ENCODE data around the gene DNAH5. TPM values are rescaled to one million over a fixed set of nuclear protein-coding genes. Genes with fewer than 3 reads are reported as not detected.

DNAH5 gene
- total and polyA plus RNA-seq, 2 donors (not counting 1 experiment from before 2014, with no cell fraction given): not detected

- TF ChIP-seq EZH2 (IDR thresholded peaks at IDR 0.05; ENCODE audit: borderline replicate concordance, insufficient read depth, low read depth, low read length, poor library complexity, severe bottlenecking) (no peak), CTCF (IDR thresholded peaks at IDR 0.05) (no peak)
- Histone ChIP-seq H3K4me1 (ENCODE audit: control insufficient read depth in 2 of 2, insufficient read depth in 2 of 2, low read length in 2 of 2) (no peaks in the 10 kb centered on the region), H3K79me2 (ENCODE audit: control insufficient read depth, insufficient read depth, low read length) (no peaks in the 10 kb centered on the region), H3K4me2 (replicated peaks; ENCODE audit: low read depth, low read length, poor library complexity, severe bottlenecking) (no peak overlapping the region), H3K27me3 (replicated peaks in 1 of 4; ENCODE audit: control extremely low read depth in 1 of 4, control insufficient read depth in 3 of 4, insufficient read depth in 4 of 4, low read length in 3 of 4) (no peaks in the 10 kb centered on the region), H3K9me3 (ENCODE audit: control extremely low read depth in 1 of 3, control insufficient read depth in 2 of 3, insufficient read depth in 1 of 3, low read length in 2 of 3) (peaks cover 0 to 12% (median 2%) of the 10 kb centered on the region in 3 donors), H4K20me1 (ENCODE audit: control insufficient read depth, insufficient read depth, low read length, poor library complexity, severe bottlenecking) (no peaks in the 10 kb centered on the region), H3K36me3 (replicated peaks in 1 of 2; ENCODE audit: control extremely low read depth in 1 of 2, control insufficient read depth in 1 of 2, extremely low read depth in 1 of 2, insufficient read depth in 2 of 2, low read length in 1 of 2) (no peaks in the 10 kb centered on the region), H3K27ac (ENCODE audit: low read length in 2 of 2) (no peak overlapping the region), H2AFZ (ENCODE audit: insufficient read depth, low read depth, low read length, poor library complexity, severe bottlenecking) (no peak overlapping the region), H3K9ac (ENCODE audit: low read length) (no peak overlapping the region), H3K4me3 (ENCODE audit: control extremely low read depth in 1 of 5, extremely low read depth in 1 of 5, insufficient read depth in 1 of 5, low read depth in 2 of 5, low read length in 4 of 5) (no peak overlapping the region)
- DNase-seq: no peak
- no peak for ATAC-seq (ENCODE audit: low read depth)
- Mint-ChIP-seq H3K9me3 (ENCODE audit: insufficient read depth) (peaks cover 2% of the 10 kb centered on the region), H3K27me3 (no peaks in the 10 kb centered on the region), H3K27ac (no peak overlapping the region), H3K4me1 (no peaks in the 10 kb centered on the region), H3K4me3 (no peak overlapping the region)
- POLR2A ChIA-PET: no interaction called here
- CTCF ChIA-PET: no interaction called here
- intact Hi-C loops (cut with micrococcal nuclease): no loop called here
Measured at GRCh38 chr5:13692172-13692571, 252.3 kb downstream of the DNAH5 start.

GRCh38 chr5:13676531-13676930, 268.0 kb downstream of the DNAH5 start:
- Histone ChIP-seq H3K4me3 (ENCODE audit: control extremely low read depth in 1 of 5, extremely low read depth in 1 of 5, insufficient read depth in 1 of 5, low read depth in 2 of 5, low read length in 4 of 5) (no peak overlapping the region), H3K9me3 (ENCODE audit: control extremely low read depth in 1 of 3, control insufficient read depth in 2 of 3, insufficient read depth in 1 of 3, low read length in 2 of 3) (peaks cover 0 to 4% (median 0%) of the 10 kb centered on the region in 3 donors), H4K20me1 (ENCODE audit: control insufficient read depth, insufficient read depth, low read length, poor library complexity, severe bottlenecking) (no peaks in the 10 kb centered on the region), H3K27me3 (replicated peaks in 1 of 4; ENCODE audit: control extremely low read depth in 1 of 4, control insufficient read depth in 3 of 4, insufficient read depth in 4 of 4, low read length in 3 of 4) (no peaks in the 10 kb centered on the region), H3K4me1 (ENCODE audit: control insufficient read depth in 2 of 2, insufficient read depth in 2 of 2, low read length in 2 of 2) (no peaks in the 10 kb centered on the region), H3K27ac (ENCODE audit: low read length in 2 of 2) (no peak overlapping the region), H2AFZ (ENCODE audit: insufficient read depth, low read depth, low read length, poor library complexity, severe bottlenecking) (no peak overlapping the region), H3K4me2 (replicated peaks; ENCODE audit: low read depth, low read length, poor library complexity, severe bottlenecking) (no peak overlapping the region), H3K9ac (ENCODE audit: low read length) (no peak overlapping the region), H3K36me3 (replicated peaks in 1 of 2; ENCODE audit: control extremely low read depth in 1 of 2, control insufficient read depth in 1 of 2, extremely low read depth in 1 of 2, insufficient read depth in 2 of 2, low read length in 1 of 2) (no peaks in the 10 kb centered on the region), H3K79me2 (ENCODE audit: control insufficient read depth, insufficient read depth, low read length) (no peaks in the 10 kb centered on the region)
- CTCF ChIA-PET: no interaction called here
- H3K4me1 Mint-ChIP-seq: no peaks in the 10 kb centered on the region
- ATAC-seq (ENCODE audit: low read depth) (no peak), DNase-seq (no peak)
- POLR2A ChIA-PET: no interaction called here
- H3K4me3 Mint-ChIP-seq: no peak overlapping the region
- intact Hi-C loops (cut with micrococcal nuclease): no loop called here
- WGBS (ENCODE audit: insufficient coverage): no CpG with 5 or more reads among the region's 4 CpGs
- no peak for TF ChIP-seq EZH2 (IDR thresholded peaks at IDR 0.05; ENCODE audit: borderline replicate concordance, insufficient read depth, low read depth, low read length, poor library complexity, severe bottlenecking)
- TF ChIP-seq CTCF (IDR thresholded peaks at IDR 0.05): no peak
- H3K27me3 Mint-ChIP-seq: no peaks in the 10 kb centered on the region
- H3K27ac Mint-ChIP-seq: no peak overlapping the region
- H3K9me3 Mint-ChIP-seq (ENCODE audit: insufficient read depth): peaks cover 3% of the 10 kb centered on the region
